Activated CD4-positive, alpha-beta T cell treated with anti-CD3 and anti-CD28 coated beads, Interleukin-2, amount 10 ng/mL, durations not matched to agents 7 days and 5 days (primary cell): ENCODE measurements around the gene TMEM81. TPM values are rescaled to one million over a fixed set of nuclear protein-coding genes. Genes with fewer than 3 reads are reported as not detected.

Source experiments
- CTCF ChIA-PET: fragments of 350-600 bp; sonication (Branson Sonifier 250); formaldehyde crosslinking; loops from one replicate; lab custom pipeline; 2021; ENCODE audit warnings: antibody characterized with exemption; lab: Charles Lee
- POLR2A ChIA-PET: fragments of 350-600 bp; sonication (Branson Sonifier 250); formaldehyde crosslinking; loops from one replicate; lab custom pipeline; 2021; ENCODE audit warnings: antibody characterized with exemption; lab: Charles Lee
- DNase-seq: peaks from one replicate; pipeline ENCODE4 v3.0.0-alpha.2; 2020
- H3K27ac Mint-ChIP-seq: one replicate; pipeline ENCODE4 v1.8.0; 2021; ENCODE audit warnings: mild to moderate bottlenecking, moderate library complexity, mixed read lengths
- H3K27me3 Mint-ChIP-seq: one replicate; pipeline ENCODE4 v1.8.0; 2021; ENCODE audit warnings: mixed read lengths
- H3K36me3 Mint-ChIP-seq: one replicate; pipeline ENCODE4 v1.8.0; 2021; ENCODE audit warnings: low read depth, mixed read lengths
- H3K4me1 Mint-ChIP-seq: one replicate; pipeline ENCODE4 v1.8.0; 2021; ENCODE audit warnings: mixed read lengths
- H3K4me3 Mint-ChIP-seq: one replicate; pipeline ENCODE4 v1.8.0; 2021; ENCODE audit warnings: mild to moderate bottlenecking, moderate library complexity, mixed read lengths
- H3K9me3 Mint-ChIP-seq: one replicate; pipeline ENCODE4 v1.8.0; 2021; ENCODE audit warnings: mixed read lengths
- total RNA-seq, 2 experiments: library from RNA; stranded (reverse); gene quantifications; one replicate each; pipeline ENCODE4 v1.2.3, GENCODE V29; 2021

TMEM81 gene
- total RNA-seq, 2 experiments from 2014 or later: 2.4 to 2.9 TPM

- Mint-ChIP-seq H3K4me3 (no peak overlapping the region), H3K9me3 (no peaks in the 10 kb centered on the region), H3K27ac (no peak overlapping the region), H3K4me1 (no peaks in the 10 kb centered on the region), H3K27me3 (no peaks in the 10 kb centered on the region), H3K36me3 (peaks cover 36% of the 10 kb centered on the region)
- DNase-seq: no peak
- POLR2A ChIA-PET: no interaction called here
- CTCF ChIA-PET: interaction anchor here (1.0 kb wide), 1 partner anchor 23 kb away, joined by 3 read pairs; no protein-coding TSS in a partner anchor
Measured at GRCh38 chr1:205108464-205108863, 24.2 kb upstream of the TMEM81 start.

- ChIA-PET POLR2A (no interaction called here), CTCF (no interaction called here)
- no peaks in the 10 kb centered on the region for H3K27me3 Mint-ChIP-seq
- H3K36me3 Mint-ChIP-seq: peaks cover 42% of the 10 kb centered on the region
- no peak overlapping the region for H3K4me3 Mint-ChIP-seq
- H3K9me3 Mint-ChIP-seq: no peaks in the 10 kb centered on the region
- no peaks in the 10 kb centered on the region for H3K4me1 Mint-ChIP-seq
- H3K27ac Mint-ChIP-seq: no peak overlapping the region
- DNase-seq: no peak
Measured at GRCh38 chr1:205107327-205107726, 23.1 kb upstream of the TMEM81 start.

GRCh38 chr1:205102404-205102803, 18.1 kb upstream of the TMEM81 start:
- Mint-ChIP-seq H3K4me1 (no peaks in the 10 kb centered on the region), H3K9me3 (no peaks in the 10 kb centered on the region), H3K27ac (no peak overlapping the region), H3K36me3 (peaks cover 70% of the 10 kb centered on the region), H3K4me3 (no peak overlapping the region), H3K27me3 (no peaks in the 10 kb centered on the region)
- CTCF ChIA-PET: no interaction called here
- POLR2A ChIA-PET: no interaction called here
- DNase-seq: no peak

DNA sequence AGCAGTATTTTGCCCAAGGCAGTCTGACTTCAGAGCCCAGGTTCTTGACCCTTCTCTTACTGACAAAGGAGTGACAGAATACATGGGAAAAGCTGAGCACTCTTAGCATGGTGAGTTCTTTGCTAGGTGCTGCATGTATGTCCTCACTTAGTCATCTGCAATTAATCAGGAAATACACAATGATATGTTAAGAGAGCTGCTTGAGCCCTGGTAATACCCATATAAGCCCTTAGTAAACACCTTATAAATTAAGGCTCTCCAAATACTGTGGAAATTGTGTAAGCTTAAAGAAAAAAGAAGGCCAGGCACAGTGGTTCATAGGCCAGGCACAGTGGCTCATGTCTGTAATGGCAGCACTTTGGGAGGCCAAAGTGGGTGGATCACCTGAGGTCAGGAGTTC, 14.0 kb upstream of the TMEM81 start:
- peaks cover 64% of the 10 kb centered on the region for H3K36me3 Mint-ChIP-seq
- no peaks in the 10 kb centered on the region for H3K4me1 Mint-ChIP-seq
- H3K9me3 Mint-ChIP-seq: no peaks in the 10 kb centered on the region
- no peak for DNase-seq
- ChIA-PET CTCF (no interaction called here), POLR2A (interaction anchor here (0.6 kb wide), 1 partner anchor 592 kb away, joined by 3 read pairs; no protein-coding TSS in a partner anchor)
- no peak overlapping the region for H3K4me3 Mint-ChIP-seq
- H3K27ac Mint-ChIP-seq: no peak overlapping the region
- H3K27me3 Mint-ChIP-seq: no peaks in the 10 kb centered on the region

GRCh38 chr1:205095422-205095821, 11.2 kb upstream of the TMEM81 start:
- no peaks in the 10 kb centered on the region for H3K4me1 Mint-ChIP-seq
- no peaks in the 10 kb centered on the region for H3K27me3 Mint-ChIP-seq
- no peaks in the 10 kb centered on the region for H3K9me3 Mint-ChIP-seq
- peaks cover 60% of the 10 kb centered on the region for H3K36me3 Mint-ChIP-seq
- CTCF ChIA-PET: interaction anchor here (0.8 kb wide), 1 partner anchor 9 kb away, joined by 4 read pairs; no protein-coding TSS in a partner anchor
- H3K4me3 Mint-ChIP-seq: no peak overlapping the region
- POLR2A ChIA-PET: no interaction called here
- H3K27ac Mint-ChIP-seq: no peak overlapping the region
- DNase-seq: no peak

GRCh38 chr1:205091043-205091740, 6.9 kb upstream of the TMEM81 start:
- no peaks in the 10 kb centered on the region for H3K4me1 Mint-ChIP-seq
- H3K36me3 Mint-ChIP-seq: peaks cover 45% of the 10 kb centered on the region
- no peak overlapping the region for H3K4me3 Mint-ChIP-seq
- H3K9me3 Mint-ChIP-seq: no peaks in the 10 kb centered on the region
- H3K27ac Mint-ChIP-seq: no peak overlapping the region
- POLR2A ChIA-PET: no interaction called here
- DNase-seq: no peak
- CTCF ChIA-PET: interaction anchor here (1.0 kb wide), 1 partner anchor 11 kb away, joined by 3 read pairs; no protein-coding TSS in a partner anchor
- no peaks in the 10 kb centered on the region for H3K27me3 Mint-ChIP-seq

- DNase-seq: no peak
- POLR2A ChIA-PET: no interaction called here
- Mint-ChIP-seq H3K27me3 (no peaks in the 10 kb centered on the region), H3K9me3 (no peaks in the 10 kb centered on the region), H3K27ac (no peak overlapping the region), H3K4me1 (no peaks in the 10 kb centered on the region), H3K4me3 (no peak overlapping the region), H3K36me3 (peaks cover 45% of the 10 kb centered on the region)
- CTCF ChIA-PET: interaction anchor here (0.8 to 2.8 kb wide), 4 partner anchors 8 to 27 kb away, joined by 3 to 8 read pairs (median 5); no protein-coding TSS in a partner anchor
Measured at GRCh38 chr1:205088341-205088740, 4.1 kb upstream of the TMEM81 start.

DNA sequence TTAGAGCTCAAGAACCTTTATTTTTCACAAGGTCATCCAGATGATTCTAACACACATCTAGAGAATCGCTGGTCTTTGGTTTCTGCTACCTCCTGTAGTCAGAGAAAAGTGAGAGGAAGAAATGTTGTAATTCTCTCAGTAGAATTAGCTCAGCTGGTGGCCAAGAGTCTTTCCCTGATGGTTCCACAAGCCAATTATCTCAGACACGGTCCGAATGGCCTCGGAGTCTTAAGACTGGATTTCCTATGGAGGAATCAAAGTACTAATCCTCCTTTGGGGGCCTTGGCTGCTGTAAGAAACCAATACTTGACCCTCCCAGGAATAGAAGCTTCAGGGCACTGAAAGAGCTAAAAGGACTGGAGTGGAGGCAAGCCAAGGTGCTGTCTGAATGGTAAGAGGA, 1.8 kb downstream of the TMEM81 start:
- no peaks in the 10 kb centered on the region for H3K4me1 Mint-ChIP-seq
- H3K27me3 Mint-ChIP-seq: no peaks in the 10 kb centered on the region
- H3K4me3 Mint-ChIP-seq: no peak overlapping the region
- H3K9me3 Mint-ChIP-seq: no peaks in the 10 kb centered on the region
- ChIA-PET POLR2A (no interaction called here), CTCF (interaction anchor here (0.8 to 1.6 kb wide), 2 partner anchors 21 to 93 kb away, joined by 3 read pairs; no protein-coding TSS in a partner anchor)
- H3K36me3 Mint-ChIP-seq: peaks cover 15% of the 10 kb centered on the region
- no peak for DNase-seq
- H3K27ac Mint-ChIP-seq: no peak overlapping the region

- H3K36me3 Mint-ChIP-seq: no peaks in the 10 kb centered on the region
- H3K4me3 Mint-ChIP-seq: no peak overlapping the region
- no peak overlapping the region for H3K27ac Mint-ChIP-seq
- no peaks in the 10 kb centered on the region for H3K9me3 Mint-ChIP-seq
- H3K27me3 Mint-ChIP-seq: no peaks in the 10 kb centered on the region
- H3K4me1 Mint-ChIP-seq: no peaks in the 10 kb centered on the region
- POLR2A ChIA-PET: no interaction called here
- CTCF ChIA-PET: interaction anchor here (0.7 kb wide), 1 partner anchor 1753 kb away, joined by 3 read pairs; no protein-coding TSS in a partner anchor
- DNase-seq: no peak
Measured at GRCh38 chr1:205077934-205078311, 6.3 kb downstream of the TMEM81 start.

DNA sequence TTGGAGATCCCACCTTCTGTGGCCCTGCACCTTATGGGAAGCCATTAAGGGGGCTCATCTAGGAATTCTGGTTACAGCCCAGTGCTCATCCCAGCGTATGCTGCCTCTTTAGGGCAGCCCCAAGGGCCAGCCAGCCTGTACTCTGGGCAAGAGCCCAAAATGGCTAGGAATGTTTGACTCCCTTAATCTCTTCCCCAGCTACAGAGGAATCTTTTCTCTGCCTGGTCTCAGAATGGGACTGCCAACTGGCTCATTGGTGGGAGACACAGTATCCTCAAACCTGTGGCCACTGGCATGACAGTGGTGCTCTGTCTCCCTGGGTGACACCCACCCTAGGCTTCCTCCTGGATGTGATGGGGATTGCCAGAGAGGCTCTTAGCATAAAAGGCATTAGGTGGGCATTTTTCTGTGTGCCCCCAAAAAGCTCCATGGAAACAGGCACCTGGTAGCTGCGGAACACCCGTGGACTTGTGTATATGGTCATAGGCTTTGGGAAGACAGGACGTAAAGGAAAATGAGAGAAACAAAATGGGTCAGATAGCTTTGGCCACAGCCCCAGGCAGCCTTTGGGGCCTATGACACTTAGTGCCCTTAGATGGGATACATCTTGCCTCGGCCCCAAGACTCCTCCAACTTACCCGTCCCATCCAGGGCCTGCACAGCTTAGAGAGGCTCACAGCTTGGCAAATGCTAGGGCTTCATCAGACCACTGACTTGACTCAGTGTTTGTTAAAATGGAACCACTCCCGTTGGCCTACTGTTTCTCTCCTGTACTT, 6.9 kb downstream of the TMEM81 start:
- Mint-ChIP-seq H3K27ac (no peak overlapping the region), H3K4me1 (no peaks in the 10 kb centered on the region), H3K36me3 (no peaks in the 10 kb centered on the region), H3K4me3 (no peak overlapping the region), H3K27me3 (no peaks in the 10 kb centered on the region), H3K9me3 (no peaks in the 10 kb centered on the region)
- POLR2A ChIA-PET: no interaction called here
- CTCF ChIA-PET: no interaction called here
- no peak for DNase-seq

DNA sequence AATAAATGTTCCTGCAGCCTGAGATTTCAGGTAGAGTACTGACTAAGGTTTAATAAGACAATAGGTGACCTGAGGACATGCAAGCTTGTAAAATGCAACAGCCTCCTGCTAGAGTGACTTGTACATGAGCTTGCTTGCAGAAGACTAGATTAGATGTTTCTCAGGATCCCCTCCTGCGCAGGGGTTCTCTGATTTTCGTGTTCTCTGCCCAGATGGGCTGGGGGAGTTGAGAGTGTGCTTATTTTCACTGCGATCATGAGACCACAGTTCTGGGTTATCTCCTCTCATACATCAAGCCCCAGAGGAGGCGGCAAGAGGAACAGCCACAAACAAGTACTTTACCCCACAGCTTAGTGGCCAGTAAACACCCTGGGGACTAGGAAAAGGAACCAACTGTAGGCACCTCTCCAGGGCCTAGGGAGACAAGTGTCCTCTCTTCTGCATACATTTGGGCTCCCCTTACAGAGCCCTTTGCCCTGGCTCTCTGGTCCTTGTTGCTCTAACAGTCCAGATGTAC, 8.0 kb downstream of the TMEM81 start:
- no peak for DNase-seq
- H3K36me3 Mint-ChIP-seq: no peaks in the 10 kb centered on the region
- POLR2A ChIA-PET: no interaction called here
- CTCF ChIA-PET: interaction anchor here (1.4 kb wide), 1 partner anchor 12 kb away, joined by 3 read pairs; no protein-coding TSS in a partner anchor
- H3K9me3 Mint-ChIP-seq: no peaks in the 10 kb centered on the region
- H3K27me3 Mint-ChIP-seq: no peaks in the 10 kb centered on the region
- no peak overlapping the region for H3K27ac Mint-ChIP-seq
- no peak overlapping the region for H3K4me3 Mint-ChIP-seq
- no peaks in the 10 kb centered on the region for H3K4me1 Mint-ChIP-seq

DNA sequence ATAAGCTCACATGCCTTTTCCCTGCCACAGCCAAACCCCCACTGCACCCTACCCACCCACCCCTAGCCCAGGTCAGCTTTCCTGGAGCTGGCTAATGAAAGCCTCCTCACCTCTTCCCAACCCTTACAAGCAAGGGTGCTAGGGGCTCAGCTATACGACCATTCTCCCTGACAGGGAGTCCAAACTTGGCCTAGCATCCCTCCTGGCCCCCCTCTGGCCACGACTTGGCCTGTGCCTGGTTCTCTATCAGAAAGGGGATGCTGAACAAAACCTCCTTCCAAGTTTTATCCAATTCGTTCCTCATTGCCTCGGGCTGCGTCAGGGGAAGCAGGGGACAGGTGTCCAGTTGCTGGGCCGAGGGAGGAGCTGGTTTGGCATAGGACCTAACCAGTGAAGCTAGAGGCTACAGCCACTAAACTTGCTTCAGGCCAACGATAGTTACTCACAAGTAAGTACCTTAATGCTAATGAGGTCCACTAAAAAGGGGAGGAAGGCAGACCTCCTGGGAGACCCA, 8.6 kb downstream of the TMEM81 start:
- CTCF ChIA-PET: interaction anchor here (1.1 to 1.4 kb wide), 2 partner anchors 12 to 58 kb away, joined by 3 read pairs; no protein-coding TSS in a partner anchor
- no peak overlapping the region for H3K4me3 Mint-ChIP-seq
- no peaks in the 10 kb centered on the region for H3K36me3 Mint-ChIP-seq
- H3K9me3 Mint-ChIP-seq: no peaks in the 10 kb centered on the region
- DNase-seq: no peak
- POLR2A ChIA-PET: no interaction called here
- H3K27me3 Mint-ChIP-seq: no peaks in the 10 kb centered on the region
- no peak overlapping the region for H3K27ac Mint-ChIP-seq
- no peaks in the 10 kb centered on the region for H3K4me1 Mint-ChIP-seq
